ENCODE data around the gene ADD2.

The ADD2 gene

DNA sequence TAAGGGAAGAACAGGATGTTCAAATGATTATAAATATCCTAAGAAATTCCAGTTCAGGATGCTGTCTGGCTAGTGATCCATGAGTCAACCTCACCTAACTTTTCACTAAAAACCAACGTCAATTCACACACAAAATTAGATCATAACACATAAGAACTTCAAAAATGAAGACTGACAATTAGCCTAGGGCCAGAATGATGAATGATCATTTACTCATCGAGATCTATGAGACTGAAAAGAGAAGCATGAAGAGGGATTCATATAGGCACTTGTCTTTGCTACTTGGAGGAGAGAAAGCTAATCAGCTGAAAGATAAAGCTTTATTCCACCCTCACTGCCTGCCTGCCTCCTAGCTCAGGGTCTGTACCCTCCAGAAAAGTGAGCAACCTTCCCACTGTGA is 29.8 kb downstream of the ADD2 start:
- no peak for TF ChIP-seq CTCF (IDR thresholded peaks at IDR 0.05; ENCODE audit: poor library complexity, severe bottlenecking)
- Histone ChIP-seq H3K4me3 (ENCODE audit: severe bottlenecking) (no peak overlapping the region), H3K9me3 (ENCODE audit: severe bottlenecking) (no peaks in the 10 kb centered on the region), H3K27ac (ENCODE audit: poor library complexity, severe bottlenecking) (peak overlapping the region; percentile 33), H3K36me3 (ENCODE audit: low read depth) (no peaks in the 10 kb centered on the region), H3K27me3 (ENCODE audit: insufficient read depth, poor library complexity, severe bottlenecking) (no peaks in the 10 kb centered on the region), H3K4me1 (ENCODE audit: insufficient read depth, poor library complexity, severe bottlenecking) (no peaks in the 10 kb centered on the region)
- DNase-seq (ENCODE audit: low spot score) (no peak), ATAC-seq (ENCODE audit: low read depth) (peak; percentile 53)

DNA sequence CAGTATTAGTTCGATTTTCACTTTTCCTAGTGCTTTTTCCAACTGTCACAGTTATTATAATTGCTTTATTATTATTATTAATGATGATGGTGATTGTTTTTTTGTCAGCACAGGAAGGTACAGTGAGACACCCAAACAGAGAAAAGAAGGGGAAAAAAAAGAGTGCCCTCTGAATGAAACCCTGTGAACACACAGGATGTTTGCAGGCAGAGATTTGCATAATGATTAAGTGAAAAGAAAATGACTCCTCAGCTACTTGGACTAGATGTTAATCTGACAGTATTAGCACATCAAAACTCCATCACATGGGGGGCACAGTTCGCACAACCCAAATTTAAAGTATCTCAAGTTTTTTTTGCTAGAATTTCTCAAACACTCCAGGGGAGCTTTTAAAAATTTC is 32.9 kb downstream of the ADD2 start:
- H3K9me3 ChIP-seq (ENCODE audit: severe bottlenecking), result no peaks in the 10 kb centered on the region
- no peaks in the 10 kb centered on the region for H3K36me3 ChIP-seq (ENCODE audit: low read depth)
- H3K4me3 ChIP-seq (ENCODE audit: severe bottlenecking), result no peak overlapping the region
- TF ChIP-seq CTCF (IDR thresholded peaks at IDR 0.05; ENCODE audit: poor library complexity, severe bottlenecking), result no peak
- DNase-seq (ENCODE audit: low spot score), result no peak
- H3K4me1 ChIP-seq (ENCODE audit: insufficient read depth, poor library complexity, severe bottlenecking), result no peaks in the 10 kb centered on the region
- H3K27me3 ChIP-seq (ENCODE audit: insufficient read depth, poor library complexity, severe bottlenecking), result no peaks in the 10 kb centered on the region
- H3K27ac ChIP-seq (ENCODE audit: poor library complexity, severe bottlenecking), result no peak overlapping the region
- no peak for ATAC-seq (ENCODE audit: low read depth)

- DNase-seq (ENCODE audit: low spot score) (no peak), ATAC-seq (ENCODE audit: low read depth) (no peak)
- H3K36me3 ChIP-seq (ENCODE audit: low read depth), result no peaks in the 10 kb centered on the region
- no peaks in the 10 kb centered on the region for H3K4me1 ChIP-seq (ENCODE audit: insufficient read depth, poor library complexity, severe bottlenecking)
- H3K9me3 ChIP-seq (ENCODE audit: severe bottlenecking), result no peaks in the 10 kb centered on the region
- no peak overlapping the region for H3K27ac ChIP-seq (ENCODE audit: poor library complexity, severe bottlenecking)
- no peak for TF ChIP-seq CTCF (IDR thresholded peaks at IDR 0.05; ENCODE audit: poor library complexity, severe bottlenecking)
- no peaks in the 10 kb centered on the region for H3K27me3 ChIP-seq (ENCODE audit: insufficient read depth, poor library complexity, severe bottlenecking)
- H3K4me3 ChIP-seq (ENCODE audit: severe bottlenecking), result no peak overlapping the region
Measured at GRCh38 chr2:70733646-70734180, 34.3 kb downstream of the ADD2 start.

GRCh38 chr2:70732766-70733645 is 35.0 kb downstream of the ADD2 start:
- Histone ChIP-seq H3K9me3 (ENCODE audit: severe bottlenecking) (no peaks in the 10 kb centered on the region), H3K4me1 (ENCODE audit: insufficient read depth, poor library complexity, severe bottlenecking) (no peaks in the 10 kb centered on the region), H3K27me3 (ENCODE audit: insufficient read depth, poor library complexity, severe bottlenecking) (no peaks in the 10 kb centered on the region), H3K36me3 (ENCODE audit: low read depth) (no peaks in the 10 kb centered on the region), H3K4me3 (ENCODE audit: severe bottlenecking) (no peak overlapping the region), H3K27ac (ENCODE audit: poor library complexity, severe bottlenecking) (no peak overlapping the region)
- TF ChIP-seq CTCF (IDR thresholded peaks at IDR 0.05; ENCODE audit: poor library complexity, severe bottlenecking), result no peak
- no peak for ATAC-seq (ENCODE audit: low read depth)
- DNase-seq (ENCODE audit: low spot score), result no peak

DNA sequence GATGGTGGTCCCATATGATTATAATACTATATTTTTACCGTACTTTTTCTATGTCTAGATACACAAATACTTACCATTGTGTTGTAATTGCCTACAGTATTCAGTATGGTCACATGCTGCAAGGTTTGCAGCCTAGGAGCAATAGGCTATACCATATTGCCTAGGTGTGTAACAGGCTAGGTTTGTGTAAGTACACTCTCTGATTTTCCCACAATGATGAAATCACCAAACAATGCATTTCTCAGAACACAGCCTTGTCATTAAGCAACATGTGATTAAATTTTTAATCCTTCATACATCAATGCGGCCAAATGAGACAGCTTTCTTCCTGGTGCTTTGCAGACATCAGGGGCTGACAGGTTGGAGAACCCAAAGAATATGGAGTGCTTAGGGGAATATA is 37.3 kb downstream of the ADD2 start:
- Histone ChIP-seq H3K4me1 (ENCODE audit: insufficient read depth, poor library complexity, severe bottlenecking) (no peaks in the 10 kb centered on the region), H3K27ac (ENCODE audit: poor library complexity, severe bottlenecking) (no peak overlapping the region), H3K9me3 (ENCODE audit: severe bottlenecking) (no peaks in the 10 kb centered on the region), H3K36me3 (ENCODE audit: low read depth) (no peaks in the 10 kb centered on the region), H3K4me3 (ENCODE audit: severe bottlenecking) (no peak overlapping the region), H3K27me3 (ENCODE audit: insufficient read depth, poor library complexity, severe bottlenecking) (no peaks in the 10 kb centered on the region)
- DNase-seq (ENCODE audit: low spot score) (no peak), ATAC-seq (ENCODE audit: low read depth) (no peak)
- no peak for TF ChIP-seq CTCF (IDR thresholded peaks at IDR 0.05; ENCODE audit: poor library complexity, severe bottlenecking)
